Hepatocyte (in vitro differentiated cells): ENCODE data around the gene NEURL4. TPM values are rescaled to one million over a fixed set of nuclear protein-coding genes. Genes with fewer than 3 reads are reported as not detected.
A peak's percentile ranks its signal among the peaks of the same experiment; 100 is the strongest.

ENCODE experiments used
- DNase-seq: peaks from one replicate; pipeline ENCODE4 v3.0.0-alpha.2; 2016; ENCODE audit warnings: low spot score
- H2AFZ ChIP-seq: fragments of 200-600 bp; sonication (generic); 2 replicates; pipeline ENCODE4 v1.6.0; 2016; ENCODE audit warnings: antibody characterized with exemption, mild to moderate bottlenecking
- H3K27ac ChIP-seq: fragments of 200-600 bp; sonication (generic); 2 replicates; pipeline ENCODE4 v1.5.1; 2016; ENCODE audit warnings: mild to moderate bottlenecking
- H3K27me3 ChIP-seq: fragments of 200-600 bp; sonication (generic); 2 replicates; pipeline ENCODE4 v1.6.1; 2016
- H3K36me3 ChIP-seq: fragments of 200-600 bp; sonication (generic); replicated peaks from 2 replicates; pipeline ENCODE4 v1.5.1; 2016; ENCODE audit warnings: low read depth; ENCODE audit not compliant: insufficient read depth
- H3K4me1 ChIP-seq: fragments of 200-600 bp; sonication (generic); 2 replicates; pipeline ENCODE4 v1.5.1; 2016; ENCODE audit warnings: mild to moderate bottlenecking, moderate library complexity; ENCODE audit not compliant: insufficient read depth
- H3K4me2 ChIP-seq: fragments of 200-600 bp; sonication (generic); 2 replicates; pipeline ENCODE4 v1.6.0; 2016
- H3K4me3 ChIP-seq: fragments of 200-600 bp; sonication (generic); 2 replicates; pipeline ENCODE4 v1.5.1; 2016; ENCODE audit warnings: mild to moderate bottlenecking
- H3K79me2 ChIP-seq: fragments of 200-600 bp; sonication (generic); 2 replicates; pipeline ENCODE4 v1.6.0; 2017; ENCODE audit warnings: mild to moderate bottlenecking
- H3K9me2 ChIP-seq: fragments of 200-600 bp; sonication (generic); replicated peaks from 2 replicates; pipeline ENCODE4 v1.6.0; 2017; ENCODE audit warnings: mild to moderate bottlenecking; ENCODE audit not compliant: insufficient read depth
- H3K9me3 ChIP-seq: fragments of 200-600 bp; sonication (generic); 2 replicates; pipeline ENCODE4 v1.5.1; 2016; ENCODE audit warnings: low read depth, mild to moderate bottlenecking
- H4K20me1 ChIP-seq: fragments of 200-600 bp; sonication (generic); 2 replicates; pipeline ENCODE4 v1.6.0; 2016; ENCODE audit warnings: mild to moderate bottlenecking; ENCODE audit not compliant: insufficient read depth, poor library complexity, severe bottlenecking
- CTCF ChIP-seq: fragments of 200-600 bp; sonication (generic); IDR thresholded peaks from 2 replicates; pipeline ENCODE4 v1.5.1; 2016; ENCODE audit warnings: antibody characterized with exemption, mild to moderate bottlenecking; ENCODE audit not compliant: poor library complexity
- EZH2 ChIP-seq: fragments of 200-600 bp; sonication (generic); IDR thresholded peaks from 2 replicates; pipeline ENCODE4 v1.6.1; 2016; ENCODE audit warnings: antibody characterized with exemption, mild to moderate bottlenecking, borderline replicate concordance
- EZH2phosphoT487 ChIP-seq: fragments of 200-600 bp; sonication (generic); IDR thresholded peaks from one replicate; pipeline ENCODE4 v1.6.1; 2018; ENCODE audit warnings: antibody characterized with exemption, mild to moderate bottlenecking, low read depth, moderate library complexity; ENCODE audit not compliant: unreplicated experiment, severe bottlenecking
- WGBS: methylation state at CpG from one replicate; pipeline ENCODE4 v1.1.6; 2016; ENCODE audit warnings: low lambda C conversion rate; ENCODE audit errors: missing lambda C conversion rate; 5-methylcytosine and 5-hydroxymethylcytosine counted together
- polyA plus RNA-seq: library from polyadenylated mRNA; unstranded; fragments of >200 nt; fragmentation: Nextera tagmentation; extraction: Ambion mirVana; gene quantifications from 2 replicates; pipeline ENCODE4 v1.2.1, GENCODE V29; 2016
- total RNA-seq: library from RNA; depleted of rRNA; stranded (reverse); fragments of >200 nt; gene quantifications from 2 replicates; pipeline ENCODE4 v1.2.3, GENCODE V29; 2014

NEURL4 gene
- total and polyA plus RNA-seq, 2 experiments from 2014 or later, result 9.5 to 9.6 TPM

GRCh38 chr17:7325031-7325528 is 4.1 kb downstream of the NEURL4 start:
- no peak for DNase-seq
- Histone ChIP-seq H3K4me1 (peaks cover 5% of the 10 kb centered on the region), H3K4me2 (no peak overlapping the region), H3K4me3 (no peak overlapping the region), H3K79me2 (peaks cover 17% of the 10 kb centered on the region), H3K9me2 (no peaks in the 10 kb centered on the region), H3K9me3 (no peaks in the 10 kb centered on the region), H2AFZ (no peak overlapping the region), H4K20me1 (no peaks in the 10 kb centered on the region), H3K27ac (no peak overlapping the region), H3K36me3 (no peaks in the 10 kb centered on the region), H3K27me3 (no peaks in the 10 kb centered on the region)
- no peak for TF ChIP-seq EZH2phosphoT487
- no peak for TF ChIP-seq EZH2
- no peak for TF ChIP-seq CTCF
- 98% methylated on average over 17 of the region's 19 CpGs for WGBS

- no peaks in the 10 kb centered on the region for H3K9me3 ChIP-seq
- H4K20me1 ChIP-seq, result no peaks in the 10 kb centered on the region
- no peak overlapping the region for H3K4me3 ChIP-seq
- H3K36me3 ChIP-seq, result no peaks in the 10 kb centered on the region
- no peaks in the 10 kb centered on the region for H3K27me3 ChIP-seq
- peaks cover 17% of the 10 kb centered on the region for H3K79me2 ChIP-seq
- H3K4me2 ChIP-seq, result no peak overlapping the region
- no peak for DNase-seq
- TF ChIP-seq EZH2phosphoT487 (no peak), EZH2 (no peak), CTCF (no peak)
- no peak overlapping the region for H2AFZ ChIP-seq
- H3K4me1 ChIP-seq, result peaks cover 5% of the 10 kb centered on the region
- WGBS, result 89% methylated on average over 3 of the region's 3 CpGs
- H3K9me2 ChIP-seq, result no peaks in the 10 kb centered on the region
- H3K27ac ChIP-seq, result no peak overlapping the region
These were observed 4.7 kb downstream of the NEURL4 start for GRCh38 chr17:7324438-7324779.

- H3K9me2 ChIP-seq, result no peaks in the 10 kb centered on the region
- H2AFZ ChIP-seq, result no peak overlapping the region
- H3K4me2 ChIP-seq, result no peak overlapping the region
- H3K4me1 ChIP-seq, result peaks cover 5% of the 10 kb centered on the region
- H3K9me3 ChIP-seq, result no peaks in the 10 kb centered on the region
- 75% methylated on average over 39 of the region's 39 CpGs for WGBS
- peaks cover 17% of the 10 kb centered on the region for H3K79me2 ChIP-seq
- peak; percentile 49 for DNase-seq
- TF ChIP-seq EZH2phosphoT487 (no peak), CTCF (peak; percentile 61)
- no peaks in the 10 kb centered on the region for H4K20me1 ChIP-seq
- H3K4me3 ChIP-seq, result no peak overlapping the region
- H3K36me3 ChIP-seq, result no peaks in the 10 kb centered on the region
- H3K27me3 ChIP-seq, result no peaks in the 10 kb centered on the region
- no peak overlapping the region for H3K27ac ChIP-seq
These were observed 5.3 kb downstream of the NEURL4 start for GRCh38 chr17:7323731-7324437.
